Mesenchymal stem cell (in vitro differentiated cells and primary cell): ENCODE measurements around the gene VEGFC. TPM values are rescaled to one million over a fixed set of nuclear protein-coding genes. Genes with fewer than 3 reads are reported as not detected.
A peak's percentile ranks its signal among the peaks of the same experiment; 100 is the strongest.

Experiments
- DNase-seq: peaks from one replicate; pipeline ENCODE4 v3.0.0-alpha.2; 2013
- H2AFZ ChIP-seq: one replicate; pipeline ENCODE4 v1.6.1; 2013; ENCODE audit warnings: low read depth, mild to moderate bottlenecking, control low read depth, inconsistent platforms, low read length, moderate library complexity
- H2AK5ac ChIP-seq: 2 replicates; pipeline ENCODE4 v1.6.1; 2013; ENCODE audit warnings: low read length, moderate library complexity, mild to moderate bottlenecking, inconsistent platforms; ENCODE audit not compliant: severe bottlenecking
- H2BK120ac ChIP-seq: one replicate; pipeline ENCODE4 v1.6.1; 2013; ENCODE audit warnings: low read depth, mild to moderate bottlenecking, inconsistent platforms, low read length, moderate library complexity
- H2BK12ac ChIP-seq, 2 experiments: one replicate each; pipeline ENCODE4 v1.6.1; 2013; ENCODE audit warnings: inconsistent platforms in 2 of 2, low read length in 2 of 2, mild to moderate bottlenecking in 2 of 2, moderate library complexity in 2 of 2, control low read depth in 1 of 2
- H2BK15ac ChIP-seq: one replicate; pipeline ENCODE4 v1.6.1; 2013; ENCODE audit warnings: mild to moderate bottlenecking, low read depth, inconsistent platforms; ENCODE audit not compliant: poor library complexity, severe bottlenecking
- H2BK5ac ChIP-seq: 2 replicates; pipeline ENCODE4 v1.6.1; 2013; ENCODE audit warnings: low read depth, mild to moderate bottlenecking, low read length, control low read depth, inconsistent platforms; ENCODE audit not compliant: poor library complexity, severe bottlenecking
- H3K14ac ChIP-seq, 2 experiments: one replicate each; pipeline ENCODE4 v1.6.1; 2013; ENCODE audit warnings: inconsistent platforms in 2 of 2, low read length in 2 of 2, control low read depth in 1 of 2, mild to moderate bottlenecking in 1 of 2, moderate library complexity in 1 of 2
- H3K18ac ChIP-seq, 2 experiments: one replicate each; pipeline ENCODE4 v1.6.1; 2013; ENCODE audit warnings: inconsistent platforms in 2 of 2, low read length in 2 of 2, control low read depth in 1 of 2, low read depth in 1 of 2, mild to moderate bottlenecking in 1 of 2
- H3K23ac ChIP-seq, 2 experiments: one replicate each; pipeline ENCODE4 v1.6.1; 2013; ENCODE audit warnings: inconsistent platforms in 2 of 2, low read length in 2 of 2, mild to moderate bottlenecking in 2 of 2, moderate library complexity in 2 of 2, control low read depth in 1 of 2
- H3K27ac ChIP-seq: 2 replicates; pipeline ENCODE4 v1.5.1; 2013; ENCODE audit warnings: mild to moderate bottlenecking, moderate library complexity, low read length, control low read depth, inconsistent platforms; ENCODE audit not compliant: poor library complexity, severe bottlenecking
- H3K27me3 ChIP-seq, 2 experiments: 2 replicates each; pipeline versions ENCODE4 v1.6.1 to v1.7.0; 2013; ENCODE audit warnings: low read length in 2 of 2, mild to moderate bottlenecking in 2 of 2, moderate library complexity in 2 of 2, control low read depth in 1 of 2, inconsistent platforms in 1 of 2; ENCODE audit not compliant: control insufficient read depth in 1 of 2, insufficient read depth in 1 of 2
- H3K36me3 ChIP-seq, 2 experiments: 2 replicates each; pipeline versions ENCODE4 v1.6.1 to v1.7.0; 2013; ENCODE audit warnings: low read length in 2 of 2, control low read depth in 1 of 2, inconsistent platforms in 1 of 2, low read depth in 1 of 2, mild to moderate bottlenecking in 1 of 2; ENCODE audit not compliant: insufficient read depth in 2 of 2, control insufficient read depth in 1 of 2
- H3K4ac ChIP-seq, 2 experiments: one replicate each; pipeline ENCODE4 v1.6.1; 2013; ENCODE audit warnings: inconsistent platforms in 2 of 2, low read length in 2 of 2, mild to moderate bottlenecking in 2 of 2, moderate library complexity in 2 of 2, control low read depth in 1 of 2, low read depth in 1 of 2
- H3K4me1 ChIP-seq: 2 replicates; pipeline ENCODE4 v1.6.1; 2013; ENCODE audit warnings: low read depth, low read length, control low read depth; ENCODE audit not compliant: control insufficient read depth, insufficient read depth
- H3K4me2 ChIP-seq: 2 replicates; pipeline ENCODE4 v1.6.1; 2013; ENCODE audit warnings: low read length, mild to moderate bottlenecking, inconsistent platforms; ENCODE audit not compliant: poor library complexity, severe bottlenecking
- H3K4me3 ChIP-seq, 2 experiments: 2 replicates each; pipeline versions ENCODE4 v1.5.1 to v1.7.0; 2013; ENCODE audit warnings: low read length in 2 of 2, mild to moderate bottlenecking in 2 of 2, control low read depth in 1 of 2, low read depth in 1 of 2; ENCODE audit not compliant: insufficient read depth in 1 of 2
- H3K79me1 ChIP-seq: replicated peaks from 2 replicates; pipeline ENCODE4 v1.6.1; 2013; ENCODE audit warnings: mild to moderate bottlenecking, control low read depth, low read length, inconsistent platforms; ENCODE audit not compliant: poor library complexity, severe bottlenecking
- H3K9ac ChIP-seq: 2 replicates; pipeline ENCODE4 v1.7.0; 2013; ENCODE audit warnings: mild to moderate bottlenecking, low read length, moderate library complexity
- H3K9me3 ChIP-seq: 2 replicates; pipeline ENCODE4 v1.7.0; 2013; ENCODE audit warnings: mild to moderate bottlenecking, low read length; ENCODE audit not compliant: control insufficient read depth
- H4K8ac ChIP-seq: one replicate; pipeline ENCODE4 v1.6.1; 2013; ENCODE audit warnings: inconsistent platforms, mild to moderate bottlenecking, low read length, moderate library complexity
- H4K91ac ChIP-seq: one replicate; pipeline ENCODE4 v1.6.1; 2013; ENCODE audit warnings: mild to moderate bottlenecking, low read length, inconsistent platforms
- WGBS: methylation state at CpG from one replicate; pipeline ENCODE4 v1.1.7; 2013; ENCODE audit warnings: mixed read lengths; 5-methylcytosine and 5-hydroxymethylcytosine counted together
- polyA plus RNA-seq, 2 experiments: library from polyadenylated mRNA; stranded (reverse); fragments of 200-250 nt; gene quantifications; one replicate each; pipeline ENCODE4 v1.2.3, GENCODE V29; 2013

The VEGFC gene, protein sequence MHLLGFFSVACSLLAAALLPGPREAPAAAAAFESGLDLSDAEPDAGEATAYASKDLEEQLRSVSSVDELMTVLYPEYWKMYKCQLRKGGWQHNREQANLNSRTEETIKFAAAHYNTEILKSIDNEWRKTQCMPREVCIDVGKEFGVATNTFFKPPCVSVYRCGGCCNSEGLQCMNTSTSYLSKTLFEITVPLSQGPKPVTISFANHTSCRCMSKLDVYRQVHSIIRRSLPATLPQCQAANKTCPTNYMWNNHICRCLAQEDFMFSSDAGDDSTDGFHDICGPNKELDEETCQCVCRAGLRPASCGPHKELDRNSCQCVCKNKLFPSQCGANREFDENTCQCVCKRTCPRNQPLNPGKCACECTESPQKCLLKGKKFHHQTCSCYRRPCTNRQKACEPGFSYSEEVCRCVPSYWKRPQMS
- 18.0 TPM for polyA plus RNA-seq (2013, experiment 1 of 2)
- polyA plus RNA-seq (2013, experiment 2 of 2), result 17.4 TPM

DNA sequence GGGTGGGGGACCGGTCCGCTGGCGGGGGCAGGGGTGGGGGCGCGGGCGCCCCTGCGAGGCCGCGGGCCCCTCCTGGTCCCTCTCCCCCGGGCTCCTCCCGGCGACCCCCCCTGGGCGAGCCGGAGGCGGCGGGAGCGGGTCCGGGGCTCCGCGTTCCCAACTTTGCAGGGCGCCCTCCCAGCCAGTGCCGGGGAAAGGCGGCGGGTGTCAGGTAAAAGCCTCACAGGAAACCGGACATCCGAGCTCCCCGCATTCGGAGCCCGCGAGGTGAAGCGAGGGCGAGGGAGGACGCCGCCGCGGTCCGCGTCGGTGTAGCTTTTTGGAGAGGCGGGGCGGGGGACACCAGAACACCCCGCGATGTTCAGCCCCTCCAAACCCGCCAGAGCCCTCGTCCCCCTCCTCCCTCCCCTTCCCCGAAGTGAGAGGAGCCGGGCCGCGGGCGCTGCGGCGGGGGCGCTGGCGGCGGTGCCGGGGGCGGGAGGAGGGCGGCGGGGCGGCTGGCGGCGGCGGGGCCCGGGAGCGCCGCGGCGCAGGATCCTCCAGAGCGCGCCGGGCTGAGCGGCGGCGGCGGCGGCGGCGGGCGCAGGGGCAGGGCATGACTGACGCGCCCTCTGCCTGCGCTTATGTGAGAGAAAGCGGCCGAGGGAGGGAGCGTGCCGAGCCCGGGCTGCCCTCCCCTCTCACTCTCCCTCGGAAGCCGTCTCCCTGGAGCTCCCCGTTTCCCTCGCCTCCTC is at the start of gene VEGFC:
Gene VEGFC (minus strand): TSS at position 597 of the 734 bp plus-strand sequence. CDS start 611 bp downstream, outside the sequence.
- 0% methylated on average over 32 of the region's 91 CpGs for WGBS

DNA sequence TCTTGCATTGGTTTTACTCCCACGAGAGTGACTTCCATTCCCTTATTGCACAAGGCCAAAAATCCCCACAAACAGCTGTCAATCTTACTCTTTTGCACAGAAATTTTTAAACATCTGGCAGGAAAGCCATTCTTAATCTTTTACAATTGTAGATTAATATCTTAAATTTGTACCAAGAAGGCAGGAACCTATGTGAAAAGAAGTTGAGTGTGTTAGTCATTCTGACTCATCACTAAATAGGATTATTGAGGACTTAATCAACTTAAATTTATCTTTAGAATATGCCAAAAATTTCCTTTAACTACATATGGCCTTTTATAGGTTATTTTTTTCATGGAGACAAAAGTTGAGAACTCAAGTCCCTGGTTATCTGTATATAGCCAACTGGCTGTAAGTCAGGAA is 49.0 kb upstream of the VEGFC start:
- no peak overlapping the region for H2BK120ac ChIP-seq
- no peak overlapping the region for H3K4me2 ChIP-seq
- no peaks in the 10 kb centered on the region for H3K79me1 ChIP-seq
- no peak overlapping the region for H2AK5ac ChIP-seq
- H3K18ac ChIP-seq, result no peak overlapping the region
- no peak overlapping the region for H2BK15ac ChIP-seq
- H4K91ac ChIP-seq, result no peak overlapping the region
- no peak overlapping the region for H3K14ac ChIP-seq
- H3K36me3 ChIP-seq, result no peaks in the 10 kb centered on the region
- H4K8ac ChIP-seq, result no peak overlapping the region
- H3K9me3 ChIP-seq, result no peaks in the 10 kb centered on the region
- H3K4ac ChIP-seq, result no peak overlapping the region
- H2AFZ ChIP-seq, result no peak overlapping the region
- WGBS, result 40% methylated on average over 1 of the region's 1 CpG
- H3K27ac ChIP-seq, result no peak overlapping the region
- no peak overlapping the region for H2BK12ac ChIP-seq
- H3K27me3 ChIP-seq, result no peaks in the 10 kb centered on the region
- no peak overlapping the region for H3K9ac ChIP-seq
- H3K4me1 ChIP-seq, result peaks cover 9% of the 10 kb centered on the region
- DNase-seq, result peak; percentile 53
- H3K23ac ChIP-seq, result no peak overlapping the region
- H2BK5ac ChIP-seq, result no peak overlapping the region
- H3K4me3 ChIP-seq, result no peak overlapping the region

More for the DNA sequence above, at the start of gene VEGFC:
- peak within 1 kb of the TSS; percentile 92 for H3K14ac ChIP-seq
- H3K4me2 ChIP-seq, result peak within 1 kb of the TSS; percentile 90
- no peaks in the 10 kb centered on the region for H3K9me3 ChIP-seq
- DNase-seq, result peak; percentile 80
- H4K91ac ChIP-seq, result peak within 1 kb of the TSS; percentile 75
- H4K8ac ChIP-seq, result peak within 1 kb of the TSS; percentile 85
- peak within 1 kb of the TSS; percentile 20 for H3K27ac ChIP-seq
- no peak within 1 kb of the TSS for H2AK5ac ChIP-seq
- H2BK120ac ChIP-seq, result peak within 1 kb of the TSS; percentile 73
- peak within 1 kb of the TSS; percentile 91 to 94 for H3K4me3 ChIP-seq
- H3K4ac ChIP-seq, result peak within 1 kb of the TSS in 1 of 2 experiments; percentile 81
- peak within 1 kb of the TSS in 1 of 2 experiments; percentile 77 for H2BK12ac ChIP-seq
- H3K36me3 ChIP-seq, result no peaks in the 10 kb centered on the region
- peaks cover 8% of the 10 kb centered on the region for H3K79me1 ChIP-seq
- peak within 1 kb of the TSS; percentile 98 for H3K9ac ChIP-seq
- peaks cover 5% of the 10 kb centered on the region for H3K4me1 ChIP-seq
- peak within 1 kb of the TSS; percentile 89 to 92 for H3K18ac ChIP-seq
- H2BK15ac ChIP-seq, result peak within 1 kb of the TSS; percentile 84
- peak within 1 kb of the TSS in 1 of 2 experiments; percentile 98 for H3K23ac ChIP-seq
- no peaks in the 10 kb centered on the region for H3K27me3 ChIP-seq
- H2AFZ ChIP-seq, result peak within 1 kb of the TSS; percentile 84
- peak within 1 kb of the TSS; percentile 44 for H2BK5ac ChIP-seq

DNA sequence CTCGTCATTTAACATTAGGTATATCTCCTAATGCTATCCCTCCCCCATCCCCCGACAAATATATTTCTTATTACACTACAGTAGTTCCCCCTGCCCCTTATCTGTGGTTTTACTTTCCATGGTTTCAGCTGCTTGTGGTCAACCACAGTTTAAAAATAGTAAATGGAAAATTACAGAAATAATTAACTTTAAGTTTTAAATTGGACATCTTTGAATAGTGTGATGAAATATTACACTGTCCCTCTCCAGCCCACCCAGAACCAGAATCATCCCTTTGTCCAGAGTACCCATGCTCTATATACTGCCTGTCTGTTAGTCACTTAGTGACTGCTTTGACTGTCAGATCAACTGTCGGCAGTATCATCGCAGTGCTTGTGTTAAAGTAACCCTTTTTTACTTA is 47.4 kb upstream of the VEGFC start:
- Histone ChIP-seq H4K8ac (no peak overlapping the region), H2BK120ac (no peak overlapping the region), H3K79me1 (no peaks in the 10 kb centered on the region), H3K23ac (no peak overlapping the region), H3K4ac (no peak overlapping the region), H3K18ac (no peak overlapping the region), H3K36me3 (no peaks in the 10 kb centered on the region), H2BK15ac (no peak overlapping the region), H3K27ac (peak overlapping the region; percentile 54), H3K4me2 (no peak overlapping the region), H3K9me3 (no peaks in the 10 kb centered on the region), H2BK5ac (no peak overlapping the region), H3K14ac (no peak overlapping the region), H3K4me1 (peaks cover 9% of the 10 kb centered on the region), H3K9ac (no peak overlapping the region), H2AK5ac (no peak overlapping the region), H4K91ac (no peak overlapping the region), H3K4me3 (no peak overlapping the region), H2BK12ac (no peak overlapping the region), H2AFZ (no peak overlapping the region), H3K27me3 (no peaks in the 10 kb centered on the region)
- peak; percentile 77 for DNase-seq
- 59% methylated on average over 2 of the region's 4 CpGs for WGBS

DNA sequence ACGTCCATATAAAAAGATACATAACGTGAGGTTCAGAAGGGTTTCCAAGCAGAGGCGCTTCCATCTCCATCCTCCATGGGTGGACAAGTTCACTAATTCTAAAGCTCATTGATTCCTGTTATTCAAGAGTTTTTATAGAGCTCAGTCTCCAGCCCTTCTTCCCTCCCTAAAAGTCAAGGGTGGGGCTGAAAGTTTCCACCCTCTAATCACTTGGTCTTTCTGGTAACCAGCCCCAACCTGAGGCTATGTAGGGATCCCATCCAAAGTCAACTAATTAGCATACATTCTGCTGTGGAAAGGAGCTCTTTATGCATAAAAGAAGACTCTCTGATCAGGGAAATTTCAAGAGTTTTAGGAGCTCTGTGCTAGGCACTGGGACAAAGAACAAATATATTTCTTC is 46.9 kb upstream of the VEGFC start:
- Histone ChIP-seq H3K27ac (peak overlapping the region; percentile 78), H4K91ac (no peak overlapping the region), H4K8ac (no peak overlapping the region), H3K27me3 (no peaks in the 10 kb centered on the region), H2BK5ac (no peak overlapping the region), H2BK15ac (no peak overlapping the region), H3K79me1 (no peaks in the 10 kb centered on the region), H3K9ac (peak overlapping the region; percentile 50), H3K23ac (no peak overlapping the region), H3K14ac (no peak overlapping the region), H2BK120ac (no peak overlapping the region), H3K4me2 (no peak overlapping the region), H3K36me3 (no peaks in the 10 kb centered on the region), H2BK12ac (no peak overlapping the region), H3K9me3 (no peaks in the 10 kb centered on the region), H2AFZ (no peak overlapping the region), H3K4me3 (no peak overlapping the region), H3K4me1 (peaks cover 7% of the 10 kb centered on the region), H3K18ac (no peak overlapping the region), H2AK5ac (peak overlapping the region; percentile 60), H3K4ac (no peak overlapping the region)
- no peak for DNase-seq
- WGBS, result 86% methylated on average over 3 of the region's 3 CpGs
